WTC11 (cell line): ENCODE results near the gene TBC1D22A.

ENCODE experiments used
- NFYB ChIP-seq: sonication (generic); formaldehyde crosslinking; conservative IDR thresholded peaks from 2 replicates; pipeline ENCODE4 v1.8.0; 2022; ENCODE audit warnings: low read depth, missing genetic modification reagents
- TP53 ChIP-seq: sonication (generic); formaldehyde crosslinking; IDR thresholded peaks from 2 replicates; pipeline ENCODE4 v1.8.1; 2023; ENCODE audit warnings: mild to moderate bottlenecking, missing genetic modification reagents
- TF ChIP-seq, protein P1 (sequence below): fragments of 200-600 bp; IDR thresholded peaks from 2 replicates; pipeline ENCODE4 v1.8.0; 2022; ENCODE audit warnings: antibody characterized with exemption

DNA sequence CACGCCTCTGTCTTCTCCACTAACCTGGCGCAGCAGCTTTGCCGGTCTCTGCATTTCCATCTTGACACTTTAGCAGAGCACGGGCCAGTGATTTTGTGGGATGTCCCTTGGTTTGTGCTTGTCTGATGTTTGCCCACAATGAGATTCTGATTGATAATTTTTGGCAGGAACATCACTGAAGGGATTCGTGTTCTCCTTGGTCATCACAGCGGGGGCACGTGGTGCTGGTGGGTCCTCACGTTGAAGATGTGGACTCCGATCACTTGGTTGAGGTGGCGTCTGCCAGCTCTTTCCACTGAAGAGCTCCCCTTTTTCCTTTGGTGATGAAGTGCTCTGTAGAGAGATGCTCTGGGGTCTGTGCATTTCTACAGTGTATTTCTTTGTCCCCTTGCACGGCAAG is 37.2 kb downstream of the TBC1D22A start:
- TF ChIP-seq TP53 (CRISPR knock-in tag) (no peak), NFYB (CRISPR knock-in tag) (no peak)
- TF ChIP-seq, protein P1, sequence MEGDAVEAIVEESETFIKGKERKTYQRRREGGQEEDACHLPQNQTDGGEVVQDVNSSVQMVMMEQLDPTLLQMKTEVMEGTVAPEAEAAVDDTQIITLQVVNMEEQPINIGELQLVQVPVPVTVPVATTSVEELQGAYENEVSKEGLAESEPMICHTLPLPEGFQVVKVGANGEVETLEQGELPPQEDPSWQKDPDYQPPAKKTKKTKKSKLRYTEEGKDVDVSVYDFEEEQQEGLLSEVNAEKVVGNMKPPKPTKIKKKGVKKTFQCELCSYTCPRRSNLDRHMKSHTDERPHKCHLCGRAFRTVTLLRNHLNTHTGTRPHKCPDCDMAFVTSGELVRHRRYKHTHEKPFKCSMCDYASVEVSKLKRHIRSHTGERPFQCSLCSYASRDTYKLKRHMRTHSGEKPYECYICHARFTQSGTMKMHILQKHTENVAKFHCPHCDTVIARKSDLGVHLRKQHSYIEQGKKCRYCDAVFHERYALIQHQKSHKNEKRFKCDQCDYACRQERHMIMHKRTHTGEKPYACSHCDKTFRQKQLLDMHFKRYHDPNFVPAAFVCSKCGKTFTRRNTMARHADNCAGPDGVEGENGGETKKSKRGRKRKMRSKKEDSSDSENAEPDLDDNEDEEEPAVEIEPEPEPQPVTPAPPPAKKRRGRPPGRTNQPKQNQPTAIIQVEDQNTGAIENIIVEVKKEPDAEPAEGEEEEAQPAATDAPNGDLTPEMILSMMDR: no peak
